ENCODE measurements around the gene PYM1.

The PYM1 gene

DNA sequence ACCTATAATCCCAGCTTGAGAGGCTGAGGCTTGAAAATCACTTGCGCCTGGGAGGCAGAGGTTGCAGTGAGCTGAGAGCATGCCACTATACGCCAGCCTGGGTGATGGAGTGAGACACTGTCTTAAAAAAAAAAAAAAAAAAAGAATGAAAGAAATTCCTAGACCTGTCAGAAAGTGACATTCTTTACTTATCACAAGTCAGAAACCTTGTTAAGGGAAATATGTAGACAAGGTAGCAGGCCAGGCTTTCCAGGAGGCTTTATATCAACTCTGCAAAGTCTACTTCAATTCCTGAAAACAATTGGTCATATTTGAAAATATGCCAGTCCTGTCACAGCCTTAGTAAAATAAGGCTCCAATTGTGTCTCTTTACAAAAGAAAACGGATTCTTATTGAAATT is 65.8 kb downstream of the PYM1 start:
- TF ChIP-seq, protein P1, sequence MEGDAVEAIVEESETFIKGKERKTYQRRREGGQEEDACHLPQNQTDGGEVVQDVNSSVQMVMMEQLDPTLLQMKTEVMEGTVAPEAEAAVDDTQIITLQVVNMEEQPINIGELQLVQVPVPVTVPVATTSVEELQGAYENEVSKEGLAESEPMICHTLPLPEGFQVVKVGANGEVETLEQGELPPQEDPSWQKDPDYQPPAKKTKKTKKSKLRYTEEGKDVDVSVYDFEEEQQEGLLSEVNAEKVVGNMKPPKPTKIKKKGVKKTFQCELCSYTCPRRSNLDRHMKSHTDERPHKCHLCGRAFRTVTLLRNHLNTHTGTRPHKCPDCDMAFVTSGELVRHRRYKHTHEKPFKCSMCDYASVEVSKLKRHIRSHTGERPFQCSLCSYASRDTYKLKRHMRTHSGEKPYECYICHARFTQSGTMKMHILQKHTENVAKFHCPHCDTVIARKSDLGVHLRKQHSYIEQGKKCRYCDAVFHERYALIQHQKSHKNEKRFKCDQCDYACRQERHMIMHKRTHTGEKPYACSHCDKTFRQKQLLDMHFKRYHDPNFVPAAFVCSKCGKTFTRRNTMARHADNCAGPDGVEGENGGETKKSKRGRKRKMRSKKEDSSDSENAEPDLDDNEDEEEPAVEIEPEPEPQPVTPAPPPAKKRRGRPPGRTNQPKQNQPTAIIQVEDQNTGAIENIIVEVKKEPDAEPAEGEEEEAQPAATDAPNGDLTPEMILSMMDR (IDR thresholded peaks at IDR 0.05), result no peak
- Histone ChIP-seq H3K27me3 (no peaks in the 10 kb centered on the region), H3K9me3 (peaks cover 0 to 15% (median 3%) of the 10 kb centered on the region in 3 donors), H3K36me3 (peaks cover 0 to 4% (median 0%) of the 10 kb centered on the region in 3 donors), H3K4me1 (no peaks in the 10 kb centered on the region), H3K27ac (no peak overlapping the region), H3K4me3 (no peak overlapping the region)
- no peak for DNase-seq
- intact Hi-C loops (cut with DNase I; ENCODE audit: low total_unique reads), result no loop called here

DNA sequence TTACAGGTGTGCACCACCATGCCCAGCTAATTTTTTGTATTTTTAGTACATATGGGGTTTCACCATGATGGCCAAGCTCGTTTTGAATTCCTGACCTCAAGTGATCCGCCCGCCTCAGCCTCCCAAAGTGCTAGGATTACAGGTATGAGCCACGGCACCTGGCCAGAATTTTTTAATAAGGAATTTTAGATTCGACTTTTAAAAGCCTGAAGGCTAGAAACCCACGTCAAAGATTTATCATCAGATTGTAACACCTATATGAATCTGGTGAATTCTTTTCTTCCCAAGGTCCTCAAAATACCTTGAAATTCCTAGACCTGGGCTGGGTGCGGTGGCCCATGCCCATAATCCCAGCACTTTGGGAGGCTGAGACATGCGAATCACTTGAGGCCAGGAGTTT is 66.3 kb downstream of the PYM1 start:
- H3K36me3 ChIP-seq, result peaks cover 0 to 4% (median 0%) of the 10 kb centered on the region in 3 donors
- H3K4me1 ChIP-seq, result no peaks in the 10 kb centered on the region
- intact Hi-C loops (cut with DNase I; ENCODE audit: low total_unique reads), result no loop called here

DNA sequence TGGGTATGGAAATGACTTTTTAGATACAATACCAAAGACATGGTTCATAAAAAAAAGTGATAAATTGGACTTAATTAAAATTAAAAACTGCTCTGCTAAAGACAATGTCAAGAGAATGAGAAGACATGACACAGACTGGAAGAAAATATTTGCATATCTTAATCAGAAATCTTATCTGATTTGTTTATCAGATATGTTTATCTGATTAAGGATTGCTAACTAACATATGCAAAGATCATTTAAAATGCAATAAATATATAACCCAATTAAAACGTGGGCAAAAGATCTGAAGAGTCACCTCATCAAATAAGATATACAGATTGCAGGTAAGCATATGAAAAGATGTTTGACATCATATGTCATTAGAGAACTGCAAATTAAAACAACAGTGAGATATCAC is 75.0 kb downstream of the PYM1 start:
- Histone ChIP-seq H3K27me3 (no peaks in the 10 kb centered on the region), H3K4me3 (no peak overlapping the region), H3K9me3 (no peaks in the 10 kb centered on the region), H3K36me3 (no peaks in the 10 kb centered on the region), H3K4me1 (peaks cover 0 to 21% (median 3%) of the 10 kb centered on the region in 4 donors), H3K27ac (no peak overlapping the region)
- no peak for DNase-seq
- TF ChIP-seq, protein P1 (IDR thresholded peaks at IDR 0.05), result no peak
- intact Hi-C loops (cut with DNase I; ENCODE audit: low total_unique reads), result no loop called here

More for the DNA sequence above, 66.3 kb downstream of the PYM1 start:
- TF ChIP-seq, protein P1 (IDR thresholded peaks at IDR 0.05), result no peak
- Histone ChIP-seq H3K27ac (no peak overlapping the region), H3K4me3 (no peak overlapping the region), H3K27me3 (no peaks in the 10 kb centered on the region), H3K9me3 (peaks cover 0 to 15% (median 3%) of the 10 kb centered on the region in 3 donors)
- no peak for DNase-seq

Measured in tibial artery (tissue), 4 donors.